HepG2 (cell line): ENCODE results near the gene CCDC148. TPM values are rescaled to one million over a fixed set of nuclear protein-coding genes. Genes with fewer than 3 reads are reported as not detected.
"Not testable (repeated sequence)": the region's sequence is repeated elsewhere in the genome, so short reads cannot be mapped to it uniquely, and the experiment has no call there.

ENCODE experiments used
- ATAC-seq: fragments of 200-7000 bp; cut with Tn5 transposase; 3 replicates; pipeline ENCODE4 v1.9.1; 2020; ENCODE audit warnings: mild to moderate bottlenecking, moderate library complexity
- BruUV-seq: library from RNA; stranded (reverse); fragments of 400-500 nt; replicated peaks from 2 replicates; lab custom pipeline; 2021; lab: Mats Ljungman, UMichigan
- CTCF ChIA-PET: fragments of 300-600 bp; formaldehyde crosslinking; extraction: SDS; loops from one replicate; lab custom pipeline; 2021; ENCODE audit warnings: low total read pairs, inconsistent platforms, low intra/inter-chr PET ratio; lab: Yijun Ruan, JAX
- POLR2A ChIA-PET: fragments of 350-600 bp; sonication (Branson Sonifier 250); formaldehyde crosslinking; loops from one replicate; lab custom pipeline; 2020; ENCODE audit warnings: antibody characterized with exemption, inconsistent platforms; lab: Yijun Ruan, JAX
- DNase-seq: peaks from one replicate; pipeline ENCODE4 v3.0.0-alpha.2; 2015; ENCODE audit warnings: low spot score
- FAIRE-seq: peaks from 3 replicates; lab custom pipeline; 2011; peaks lifted over from hg19 to GRCh38; lab: Jason Lieb, UNC
- H2AFZ ChIP-seq: one replicate; pipeline ENCODE4 v1.6.1; 2011; ENCODE audit warnings: low read length, inconsistent platforms
- H3K27ac ChIP-seq: fragments of 300-600 bp; 3 replicates; pipeline ENCODE4 v1.8.0; 2011; ENCODE audit warnings: mixed run types, mild to moderate bottlenecking, mixed read lengths, low read length, inconsistent platforms; ENCODE audit not compliant: insufficient read depth; ENCODE audit errors: extremely low read length
- H3K27me3 ChIP-seq, 2 experiments: fragments of 200-600 bp in 1 of 2; 2 replicates in 1 of 2; 3 replicates in 1 of 2; pipeline versions ENCODE4 v1.6.0 to v1.8.0; 2011; ENCODE audit warnings: low read length in 2 of 2, mild to moderate bottlenecking in 2 of 2, moderate library complexity in 2 of 2, inconsistent platforms in 1 of 2; ENCODE audit not compliant: insufficient read depth in 2 of 2, control insufficient read depth in 1 of 2
- H3K36me3 ChIP-seq, 2 experiments: fragments of 200-600 bp in 1 of 2; replicated peaks in 1 of 2; 2 replicates in 1 of 2; 3 replicates in 1 of 2; pipeline versions ENCODE4 v1.5.1 to v1.8.0; 2011; ENCODE audit warnings: low read length in 2 of 2, inconsistent platforms in 1 of 2; ENCODE audit not compliant: insufficient read depth in 2 of 2, control insufficient read depth in 1 of 2
- H3K4me1 ChIP-seq: 2 replicates; pipeline ENCODE4 v1.5.1; 2012; ENCODE audit warnings: low read length, inconsistent platforms; ENCODE audit not compliant: insufficient read depth
- H3K4me2 ChIP-seq: 2 replicates; pipeline ENCODE4 v1.6.0; 2011; ENCODE audit warnings: low read depth, low read length, inconsistent platforms
- H3K4me3 ChIP-seq, 3 experiments: fragments of 200-600 bp in 1 of 3; sonication (generic), shearing (Covaris generic) in 1 of 3; replicated peaks in 1 of 3; 2 replicates each; pipeline ENCODE4 v1.5.1; 2011 to 2016; ENCODE audit warnings: low read length in 3 of 3, inconsistent platforms in 2 of 3, low read depth in 2 of 3, mild to moderate bottlenecking in 2 of 3, control low read depth in 1 of 3, mixed read lengths in 1 of 3; ENCODE audit not compliant: insufficient read depth in 1 of 3
- H3K79me2 ChIP-seq: one replicate; pipeline ENCODE4 v1.6.1; 2011; ENCODE audit warnings: low read length, inconsistent platforms; ENCODE audit not compliant: insufficient read depth
- H3K9ac ChIP-seq: 2 replicates; pipeline ENCODE4 v1.6.0; 2011; ENCODE audit warnings: mild to moderate bottlenecking, low read depth, low read length, inconsistent platforms; ENCODE audit not compliant: insufficient read depth
- H3K9me3 ChIP-seq: 2 replicates; pipeline ENCODE4 v1.5.1; 2012; ENCODE audit warnings: mild to moderate bottlenecking, low read length
- H4K20me1 ChIP-seq: 2 replicates; pipeline ENCODE4 v1.6.0; 2011; ENCODE audit warnings: inconsistent platforms, mild to moderate bottlenecking, low read length, moderate library complexity; ENCODE audit not compliant: insufficient read depth
- GFI1 ChIP-seq: sonication (generic); formaldehyde crosslinking; IDR thresholded peaks from 2 replicates; pipeline ENCODE4 v1.5.0; 2020; ENCODE audit warnings: missing genetic modification reagents, mild to moderate bottlenecking, borderline replicate concordance
- HNRNPK ChIP-seq: fragments of 200-400 bp; formaldehyde crosslinking; IDR thresholded peaks from 2 replicates; pipeline ENCODE4 v1.6.1; 2018; ENCODE audit warnings: low read length, low read depth, moderate library complexity, mild to moderate bottlenecking; ENCODE audit not compliant: poor library complexity, severe bottlenecking
- MBNL3 ChIP-seq: fragments of 250-450 bp; sonication (Bioruptor Pico); conservative IDR thresholded peaks from 2 replicates; pipeline ENCODE4 v1.8.0; 2022; ENCODE audit warnings: mild to moderate bottlenecking, inconsistent platforms
- PAX8 ChIP-seq: sonication (generic); formaldehyde crosslinking; IDR thresholded peaks from 2 replicates; pipeline ENCODE4 v1.8.0; 2022; ENCODE audit warnings: mild to moderate bottlenecking, missing genetic modification reagents, borderline replicate concordance
- PHF8 ChIP-seq: sonication (generic); formaldehyde crosslinking; IDR thresholded peaks from 2 replicates; pipeline ENCODE4 v1.5.0; 2020; ENCODE audit warnings: missing genetic modification reagents
- POLR2A ChIP-seq, 2 experiments: IDR thresholded peaks; 2 replicates each; pipeline ENCODE4 v1.6.1; 2011; ENCODE audit warnings: low read depth in 2 of 2, low read length in 2 of 2, mild to moderate bottlenecking in 1 of 2, moderate library complexity in 1 of 2; ENCODE audit not compliant: insufficient read depth in 1 of 2
- STAT5B ChIP-seq: sonication (generic); formaldehyde crosslinking; IDR thresholded peaks from 2 replicates; pipeline ENCODE4 v1.4.0; 2020; ENCODE audit warnings: missing genetic modification reagents
- ZBTB42 ChIP-seq: sonication (generic); formaldehyde crosslinking; IDR thresholded peaks from 2 replicates; pipeline ENCODE4 v1.5.0; 2020; ENCODE audit warnings: mild to moderate bottlenecking, missing genetic modification reagents
- ZNF776 ChIP-seq: sonication (generic); formaldehyde crosslinking; IDR thresholded peaks from 2 replicates; pipeline ENCODE4 v1.4.0; 2020; ENCODE audit warnings: mild to moderate bottlenecking, missing genetic modification reagents
- WGBS: methylation state at CpG from one replicate; pipeline ENCODE4 v1.1.6; 2017; ENCODE audit warnings: low lambda C conversion rate; 5-methylcytosine and 5-hydroxymethylcytosine counted together
- in situ Hi-C: cut with HindIII; loops from 2 replicates; pipeline ENCODE4 v1.10.0; 2017; ENCODE audit warnings: low pct_unique_long_range_greater_than_20kb; ENCODE audit not compliant: extremely low pct_ligation_motif_present
- intact Hi-C: fragments of 100-400 bp; cut with micrococcal nuclease; formaldehyde crosslinking; loops from one replicate; pipeline ENCODE4 v1.10.0; 2022; ENCODE audit not compliant: unreplicated experiment
- polyA plus RNA-seq, 8 experiments: library from polyadenylated mRNA; depleted of rRNA in 3 of 8; stranded (reverse) in 7 of 8; unstranded in 1 of 8; fragments of >200 nt; fragmentation: Illumina TruSeq in 4 of 8; extraction: Trizol in 4 of 8; gene quantifications; 2 replicates each; pipeline versions ENCODE4 v1.2.1 to v1.2.3, GENCODE V29; 2011 to 2016; ENCODE audit warnings: low read depth in 4 of 8, missing spikeins in 1 of 8, mixed read lengths in 1 of 8; ENCODE audit not compliant: insufficient read depth in 1 of 8
- total RNA-seq, 5 experiments: library from RNA; depleted of rRNA; stranded (reverse); fragments of >200 nt; fragmentation: Illumina TruSeq; extraction: Trizol; gene quantifications; 2 replicates each; pipeline ENCODE4 v1.2.3, GENCODE V29; 2016; ENCODE audit warnings: low read depth in 1 of 5

Gene CCDC148
- total and polyA plus RNA-seq, 2 of the 13 experiments (the other 11 are each of a cell fraction or from before 2014, with no cell fraction given): 0.30 to 0.49 TPM

DNA sequence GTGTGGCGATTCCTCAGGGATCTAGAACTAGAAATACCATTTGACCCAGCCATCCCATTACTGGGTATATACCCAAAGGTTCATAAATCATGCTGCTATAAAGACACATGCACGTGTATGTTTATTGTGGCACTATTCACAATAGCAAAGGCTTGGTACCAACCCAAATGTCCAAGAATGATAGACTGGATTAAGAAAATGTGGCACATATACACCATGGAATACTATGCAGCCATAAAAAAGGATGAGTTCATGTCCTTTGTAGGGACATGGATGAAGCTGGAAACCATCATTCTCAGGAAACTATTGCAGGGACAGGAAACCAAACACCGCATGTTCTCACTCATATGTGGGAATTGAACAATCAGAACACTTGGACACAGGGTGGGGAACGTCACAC is 17.5 kb downstream of the CCDC148 start:
- H3K36me3 ChIP-seq, H3K9ac ChIP-seq, intact Hi-C loops, ATAC-seq, H3K9me3 ChIP-seq, H4K20me1 ChIP-seq, POLR2A ChIA-PET, H3K4me2 ChIP-seq, H3K4me3 ChIP-seq, H3K27me3 ChIP-seq, in situ Hi-C loops, BruUV-seq, FAIRE-seq, H3K4me1 ChIP-seq, H2AFZ ChIP-seq, CTCF ChIA-PET, DNase-seq, H3K79me2 ChIP-seq, H3K27ac ChIP-seq: not testable (repeated sequence)
- 59% methylated on average over 4 of the region's 4 CpGs for WGBS

DNA sequence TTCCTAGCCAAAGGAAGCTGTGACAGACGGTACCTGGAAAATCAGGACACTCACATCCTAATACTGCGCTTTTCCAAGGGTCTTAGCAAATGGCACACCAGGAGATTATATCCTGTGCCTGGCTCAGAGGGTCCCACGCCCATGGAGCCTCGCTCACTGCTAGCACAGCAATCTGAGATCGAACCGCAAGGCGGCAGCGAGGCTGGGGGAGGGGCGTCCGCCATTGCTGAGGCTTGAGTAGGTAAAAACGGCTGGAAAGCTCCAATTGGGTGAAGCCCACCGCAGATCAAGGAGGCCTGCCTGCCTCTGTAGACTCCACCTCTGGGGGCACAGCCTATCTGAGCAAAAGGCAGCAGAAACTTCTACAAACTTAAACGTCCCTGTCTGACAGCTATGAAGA is 22.8 kb downstream of the CCDC148 start:
- H3K4me3 ChIP-seq, DNase-seq, H4K20me1 ChIP-seq, POLR2A ChIA-PET, in situ Hi-C loops, H3K79me2 ChIP-seq, FAIRE-seq, H3K27ac ChIP-seq, H2AFZ ChIP-seq, H3K4me2 ChIP-seq, H3K9me3 ChIP-seq, intact Hi-C loops, H3K4me1 ChIP-seq, BruUV-seq, ATAC-seq, H3K9ac ChIP-seq, H3K27me3 ChIP-seq, H3K36me3 ChIP-seq, CTCF ChIA-PET: not testable (repeated sequence)
- WGBS: 45% methylated on average over 13 of the region's 13 CpGs

DNA sequence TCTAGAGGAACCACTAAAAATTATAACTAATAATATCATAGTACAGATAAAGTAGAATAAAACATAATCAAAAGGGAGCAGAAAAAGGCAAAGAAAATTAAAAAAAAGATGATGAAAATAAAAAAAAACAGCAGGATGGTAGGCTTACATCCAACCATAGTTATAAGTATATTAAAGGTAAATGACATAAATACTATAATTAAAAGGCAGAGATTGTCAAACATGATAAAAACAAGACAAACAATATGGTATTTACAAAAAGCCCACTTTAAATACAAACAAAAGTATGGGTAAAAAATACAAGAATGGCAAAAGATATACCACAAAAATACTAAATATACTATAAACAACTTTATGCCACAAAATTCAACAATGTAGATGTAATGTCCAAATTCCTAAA is 24.4 kb downstream of the CCDC148 start:
- Histone ChIP-seq H4K20me1 (no peaks in the 10 kb centered on the region), H3K27ac (no peak overlapping the region), H3K79me2 (no peaks in the 10 kb centered on the region), H3K9ac (no peak overlapping the region), H3K36me3 (no peaks in the 10 kb centered on the region), H3K4me3 (no peak overlapping the region), H3K27me3 (no peaks in the 10 kb centered on the region; a peak in 1 of 5 replicates), H3K4me2 (no peak overlapping the region), H3K9me3 (peaks cover 5% of the 10 kb centered on the region; the same call in 1 of the 2 replicates), H2AFZ (no peak overlapping the region), H3K4me1 (no peaks in the 10 kb centered on the region)
- ChIA-PET POLR2A (no interaction called here), CTCF (no interaction called here)
- no TSS peak for BruUV-seq
- ATAC-seq (no peak), FAIRE-seq (no peak), DNase-seq (no peak)
- intact Hi-C loops: no loop called here
- in situ Hi-C loops: no loop called here
- TF ChIP-seq MBNL3 (CRISPR knock-in tag) (no peak), ZNF776 (CRISPR knock-in tag) (no peak), ZBTB42 (no peak), PHF8 (no peak), GFI1 (CRISPR knock-in tag) (no peak), STAT5B (CRISPR knock-in tag) (no peak), PAX8 (no peak), HNRNPK (no peak), POLR2A (IDR thresholded peaks at IDR 0.05; ENCODE audit: insufficient read depth in 1 of 2, low read depth in 2 of 2, low read length in 2 of 2) (no peak)
